ENCODE results near the gene SLC9A8.

SLC9A8 gene

GRCh38 chr20:49896204-49896603, 83.6 kb downstream of the SLC9A8 start:
- no peak for DNase-seq

- no peak for DNase-seq
These were observed 87.1 kb downstream of the SLC9A8 start for GRCh38 chr20:49899541-49900383.

- peak in 1 of 14 donors; percentile 78 for DNase-seq
These were observed 89.0 kb downstream of the SLC9A8 start for GRCh38 chr20:49901588-49901987.

GRCh38 chr20:49904440-49905214, 92.0 kb downstream of the SLC9A8 start:
- no peak for DNase-seq

GRCh38 chr20:49905415-49906091, 92.9 kb downstream of the SLC9A8 start:
- DNase-seq = no peak

- no peak for DNase-seq
These were observed 93.5 kb downstream of the SLC9A8 start for GRCh38 chr20:49906101-49906604.

GRCh38 chr20:49906615-49907154, 94.1 kb downstream of the SLC9A8 start:
- DNase-seq = no peak

GRCh38 chr20:49907405-49908257, 95.0 kb downstream of the SLC9A8 start:
- no peak for DNase-seq

- DNase-seq = no peak
These were observed 95.6 kb downstream of the SLC9A8 start for GRCh38 chr20:49908258-49908565.

- peak in 9 of 14 donors; percentile 19 to 81 (median 54) for DNase-seq
These were observed 97.1 kb downstream of the SLC9A8 start for GRCh38 chr20:49909499-49910339.

- peak in 1 of 14 donors; percentile 70 for DNase-seq
These were observed 97.7 kb downstream of the SLC9A8 start for GRCh38 chr20:49910340-49910706.

- DNase-seq = peak in 10 of 14 donors; percentile 21 to 70 (median 44)
These were observed 100.9 kb downstream of the SLC9A8 start for GRCh38 chr20:49913399-49914047.

- peak in 4 of 14 donors; percentile 15 to 57 (median 49) for DNase-seq
These were observed 101.9 kb downstream of the SLC9A8 start for GRCh38 chr20:49914310-49915117.

GRCh38 chr20:49915118-49915379, 102.4 kb downstream of the SLC9A8 start:
- peak in 1 of 14 donors; percentile 37 for DNase-seq

GRCh38 chr20:49915380-49916145, 102.9 kb downstream of the SLC9A8 start, which contains the start of gene SPATA2:
Gene SPATA2, minus strand, starts transcription at chr20:49915529. Its CDS starts 7,039 bp downstream, at chr20:49908490.
- DNase-seq = peak; percentile 74 to 100 (median 95)

- DNase-seq = no peak
These were observed 103.7 kb downstream of the SLC9A8 start for GRCh38 chr20:49916146-49917002.

- DNase-seq = no peak
These were observed 105.8 kb downstream of the SLC9A8 start for GRCh38 chr20:49918446-49918845.

- DNase-seq = no peak
These were observed 106.4 kb downstream of the SLC9A8 start for GRCh38 chr20:49919009-49919408.

All from C1 segment of cervical spinal cord (tissue), 14 donors.